GM13977 (cell line): Measurements from ENCODE around the gene LTBP4.
"Not testable (repeated sequence)": the region's sequence is repeated elsewhere in the genome, so short reads cannot be mapped to it uniquely, and the experiment has no call there.

Experiments used
- DNase-seq: peaks from one replicate; pipeline ENCODE4 v3.0.0; 2012; ENCODE audit warnings: low spot score
- CTCF ChIP-seq: IDR thresholded peaks from 2 replicates; pipeline ENCODE4 v1.5.1; 2012; ENCODE audit warnings: mild to moderate bottlenecking, control low read depth; ENCODE audit not compliant: insufficient read depth; ENCODE audit errors: extremely low read depth, missing control alignments
- in situ Hi-C: fragments of 300-500 bp; cut with MboI; formaldehyde crosslinking; loops from one replicate; pipeline ENCODE4 v1.12.0; 2022; ENCODE audit warnings: low sequenced_read_pairs, low pct_unique_long_range_greater_than_20kb, mixed read lengths, inconsistent platforms; ENCODE audit not compliant: unreplicated experiment

The LTBP4 gene

GRCh38 chr19:40588926-40589569 lies 12.1 kb upstream of the LTBP4 start:
- in situ Hi-C loops: no loop called here
- TF ChIP-seq CTCF: no peak
- no peak for DNase-seq

- no peak for TF ChIP-seq CTCF
- no peak for DNase-seq
- in situ Hi-C loops: no loop called here
These were observed 11.4 kb upstream of the LTBP4 start for GRCh38 chr19:40589591-40590429.

DNA sequence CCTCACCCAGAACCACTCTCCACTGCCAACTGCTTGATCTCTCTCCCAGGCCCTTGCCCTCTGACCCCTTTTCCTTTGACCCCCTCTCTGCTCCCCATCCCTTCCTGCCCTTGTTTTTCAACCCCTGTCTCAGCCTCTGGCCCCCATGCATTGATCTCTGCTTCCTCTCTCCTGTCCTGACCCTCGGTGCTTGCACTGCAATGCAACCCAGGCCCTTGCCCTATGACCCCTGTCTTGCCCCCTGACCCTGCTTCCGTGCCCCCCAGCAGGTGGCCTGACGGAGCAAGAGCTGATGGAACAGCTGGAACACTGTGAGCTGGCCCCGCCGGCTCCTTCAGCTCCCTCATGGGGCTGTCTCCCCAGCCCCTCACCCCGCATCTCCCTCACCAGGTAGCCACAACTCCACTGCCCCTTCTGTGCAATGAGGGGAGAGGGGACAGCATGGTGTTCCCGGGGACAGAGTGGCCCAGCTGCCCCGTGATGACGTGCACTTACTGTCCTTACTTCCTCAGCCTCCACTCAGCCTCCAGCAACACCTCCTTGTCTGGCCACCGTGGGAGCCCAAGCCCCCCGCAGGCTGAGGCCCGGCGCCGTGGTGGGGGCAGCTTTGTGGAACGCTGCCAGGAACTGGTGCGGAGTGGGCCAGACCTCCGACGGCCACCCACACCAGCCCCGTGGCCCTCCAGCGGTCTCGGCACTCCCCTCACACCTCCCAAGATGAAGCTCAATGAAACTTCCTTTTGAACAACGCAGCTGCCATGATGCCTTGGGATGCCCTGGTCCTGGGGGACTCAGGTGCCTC lies 10.5 kb upstream of the LTBP4 start:
- in situ Hi-C loops: no loop called here
- TF ChIP-seq CTCF: no peak

DNA sequence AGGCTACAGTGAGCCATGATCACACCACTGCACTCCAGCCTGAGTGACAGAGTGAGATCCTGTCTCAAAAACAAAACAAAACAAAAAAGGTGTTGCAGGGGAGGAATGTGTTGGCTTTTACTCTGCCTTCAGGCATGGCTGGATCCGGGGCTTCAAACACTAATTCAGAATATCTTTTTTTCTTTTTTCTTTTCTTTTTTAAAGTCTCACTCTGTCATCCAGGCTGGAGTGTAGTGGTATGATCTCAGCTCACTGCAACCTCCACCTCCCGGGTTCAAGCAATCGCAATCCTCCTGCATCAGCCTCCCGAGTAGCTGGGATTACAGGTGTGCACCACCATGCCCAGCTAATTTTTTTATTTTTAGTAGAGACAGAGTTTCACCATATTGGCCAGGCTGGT lies 9.4 kb upstream of the LTBP4 start:
- in situ Hi-C loops, DNase-seq: not testable (repeated sequence)

More for the DNA sequence above, 10.5 kb upstream of the LTBP4 start:
- no peak for DNase-seq

DNA sequence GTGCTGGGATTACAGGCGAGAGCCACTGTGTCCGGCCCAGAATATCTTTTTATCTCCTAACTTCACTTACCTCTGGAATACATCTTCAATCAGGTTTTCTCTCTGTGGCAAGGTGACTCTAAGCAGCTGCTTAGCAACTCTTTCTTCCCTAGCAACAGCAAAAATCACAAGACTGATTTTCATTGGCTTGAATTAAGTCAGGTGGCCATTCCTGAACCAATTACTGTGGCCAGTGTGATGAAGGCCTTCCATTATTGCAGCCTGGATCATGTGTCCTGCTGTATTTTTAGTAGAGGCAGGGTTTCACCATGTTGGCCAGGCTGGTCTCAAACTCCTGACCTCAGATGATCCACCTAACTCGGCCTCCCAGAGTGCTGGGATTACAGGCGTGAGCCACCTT lies 9.0 kb upstream of the LTBP4 start:
- TF ChIP-seq CTCF: no peak
- DNase-seq: peak; percentile 84
- in situ Hi-C loops: no loop called here

DNA sequence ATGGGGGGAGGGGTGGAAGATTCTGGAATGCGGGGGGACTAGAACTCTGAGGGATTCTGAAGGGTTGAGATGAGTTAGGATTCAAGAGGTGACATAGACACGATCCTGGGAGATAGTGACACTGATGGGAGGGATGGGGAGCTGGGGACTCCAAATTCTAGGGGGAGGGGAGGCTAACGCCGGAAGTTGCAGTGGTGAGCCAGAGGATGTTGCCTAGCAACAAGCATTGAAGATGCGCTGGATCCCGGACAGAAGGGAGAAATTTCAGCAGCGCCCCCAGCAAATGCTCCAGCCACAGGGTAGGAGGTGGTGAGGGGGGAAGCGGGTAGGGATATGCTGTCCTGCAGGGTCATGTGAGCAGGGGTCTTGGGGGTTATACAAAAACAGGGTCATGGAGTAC lies 6.9 kb upstream of the LTBP4 start:
- in situ Hi-C loops: no loop called here

More for the DNA sequence above, 6.9 kb upstream of the LTBP4 start:
- no peak for DNase-seq
- TF ChIP-seq CTCF: no peak
